ENCODE measurements around the gene OR5K4.

The OR5K4 gene

DNA sequence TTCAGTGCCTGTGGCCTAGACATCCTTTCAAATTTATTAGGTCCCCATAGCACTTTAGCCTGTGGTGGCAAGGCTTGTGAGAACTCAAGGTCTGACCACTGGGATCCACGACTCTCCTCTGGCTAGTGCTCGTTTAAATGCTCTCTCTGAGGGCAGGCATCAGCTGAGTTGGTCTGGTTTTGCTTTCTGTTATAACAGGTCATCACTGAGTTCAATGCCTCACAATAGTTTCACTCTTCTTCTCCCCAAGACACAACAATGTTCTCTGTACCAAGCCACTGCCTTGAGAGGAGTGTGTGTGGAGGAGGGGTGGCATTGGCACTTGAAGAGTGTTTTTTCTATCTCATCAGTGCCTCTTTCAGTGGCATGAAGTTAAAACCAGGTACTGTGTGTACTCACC is 7.6 kb downstream of the OR5K4 start:
- no peak for DNase-seq (ENCODE audit: low spot score)
- TF ChIP-seq CTCF (IDR thresholded peaks at IDR 0.05; ENCODE audit: extremely low read depth, insufficient read depth, missing control alignments): no peak
- in situ Hi-C loops (cut with MboI; ENCODE audit: low pct_unique_long_range_greater_than_20kb, low sequenced_read_pairs, unreplicated experiment): no loop called here

DNA sequence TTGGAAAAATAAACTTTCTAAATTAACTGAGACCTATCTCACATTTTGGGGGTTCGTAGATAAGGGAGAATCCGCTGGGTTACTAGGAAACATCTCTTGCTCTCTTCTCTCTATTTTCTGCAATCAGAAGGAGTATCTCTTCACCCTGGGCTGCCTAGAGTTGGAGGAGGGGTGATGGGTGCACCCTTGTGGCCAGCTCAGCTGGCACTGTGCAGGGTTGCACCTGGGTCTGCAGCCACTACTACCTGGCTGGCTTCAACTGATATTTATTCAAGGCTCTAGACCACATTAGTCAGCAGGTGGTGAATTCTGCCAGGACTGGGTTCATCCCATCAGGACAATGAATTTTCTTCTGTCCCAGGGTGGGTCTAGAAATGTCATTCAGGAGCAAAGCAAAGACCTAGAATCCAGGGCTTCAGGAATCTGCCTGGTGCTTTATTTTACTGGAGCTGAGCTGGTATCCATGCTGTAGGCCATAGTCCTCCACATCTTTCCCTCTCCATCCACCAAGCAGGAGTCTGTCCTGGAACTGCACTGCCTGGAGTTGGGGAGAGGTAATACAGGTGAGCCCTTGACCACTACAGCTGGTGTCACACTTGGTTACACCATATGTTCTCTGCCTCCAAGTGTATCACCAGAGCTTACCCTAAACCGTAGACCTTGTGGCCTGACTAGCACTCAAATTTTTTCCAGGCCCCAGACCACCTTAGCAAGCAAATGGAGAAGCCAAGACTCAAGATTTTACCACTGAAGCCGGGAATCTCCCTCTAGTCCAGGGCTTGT is 14.0 kb downstream of the OR5K4 start:
- in situ Hi-C loops (cut with MboI; ENCODE audit: low pct_unique_long_range_greater_than_20kb, low sequenced_read_pairs, unreplicated experiment): no loop called here
- no peak for TF ChIP-seq CTCF (IDR thresholded peaks at IDR 0.05; ENCODE audit: extremely low read depth, insufficient read depth, missing control alignments)
- no peak for DNase-seq (ENCODE audit: low spot score)

GRCh38 chr3:98371186-98371585 is 17.5 kb downstream of the OR5K4 start:
- in situ Hi-C loops (cut with MboI; ENCODE audit: low pct_unique_long_range_greater_than_20kb, low sequenced_read_pairs, unreplicated experiment): no loop called here

DNA sequence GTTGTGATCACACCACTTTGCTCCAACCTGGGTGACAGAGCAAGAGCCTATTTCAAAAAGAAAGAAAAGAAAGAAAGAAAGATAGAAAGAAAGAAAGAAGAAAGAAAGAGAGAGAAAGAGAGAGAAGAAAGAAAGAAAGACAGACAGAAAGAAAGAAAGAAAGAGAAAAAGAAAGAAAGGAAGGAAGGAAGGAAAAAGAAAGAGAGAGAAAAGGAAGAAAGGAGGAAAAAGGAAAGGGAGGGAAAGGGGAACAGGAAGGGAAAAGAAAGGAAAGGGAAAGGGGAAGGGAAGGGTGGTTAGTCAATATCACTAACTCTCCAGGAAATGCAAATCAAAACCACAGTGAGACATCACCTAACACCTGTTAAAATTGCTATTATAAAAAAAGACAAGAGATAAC is 18.2 kb downstream of the OR5K4 start:
- DNase-seq (ENCODE audit: low spot score): no peak
- TF ChIP-seq CTCF (IDR thresholded peaks at IDR 0.05; ENCODE audit: extremely low read depth, insufficient read depth, missing control alignments): no peak
- in situ Hi-C loops (cut with MboI; ENCODE audit: low pct_unique_long_range_greater_than_20kb, low sequenced_read_pairs, unreplicated experiment): no loop called here

More at GRCh38 chr3:98371186-98371585, 17.5 kb downstream of the OR5K4 start:
- DNase-seq (ENCODE audit: low spot score): no peak
- TF ChIP-seq CTCF (IDR thresholded peaks at IDR 0.05; ENCODE audit: extremely low read depth, insufficient read depth, missing control alignments): no peak

- in situ Hi-C loops (cut with MboI; ENCODE audit: low pct_unique_long_range_greater_than_20kb, low sequenced_read_pairs, unreplicated experiment): no loop called here
- TF ChIP-seq CTCF (IDR thresholded peaks at IDR 0.05; ENCODE audit: extremely low read depth, insufficient read depth, missing control alignments): no peak
- no peak for DNase-seq (ENCODE audit: low spot score)
Measured at GRCh38 chr3:98372445-98372844, 18.8 kb downstream of the OR5K4 start.

DNA sequence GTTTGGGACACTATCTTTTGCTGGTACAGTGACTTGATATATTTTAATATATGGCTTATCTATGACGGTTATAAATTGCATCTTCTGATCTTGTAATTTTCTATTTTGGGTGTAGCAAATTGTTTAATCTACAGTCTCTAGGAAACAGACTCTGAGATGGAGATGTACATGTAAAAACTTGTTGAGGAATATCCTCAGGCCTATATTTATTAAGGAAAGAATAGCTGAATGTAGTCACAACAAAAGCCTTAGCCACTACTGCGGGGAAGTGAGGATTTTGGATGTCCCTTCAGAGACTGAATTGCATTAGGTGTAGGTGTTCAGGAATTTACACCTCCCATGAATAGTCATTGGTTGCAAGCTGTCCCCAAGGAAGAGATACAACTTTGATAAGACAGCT is 23.0 kb downstream of the OR5K4 start:
- in situ Hi-C loops (cut with MboI; ENCODE audit: low pct_unique_long_range_greater_than_20kb, low sequenced_read_pairs, unreplicated experiment): no loop called here
- TF ChIP-seq CTCF (IDR thresholded peaks at IDR 0.05; ENCODE audit: extremely low read depth, insufficient read depth, missing control alignments): no peak
- DNase-seq (ENCODE audit: low spot score): no peak

All from GM13977 (cell line).